Subcutaneous adipose tissue (tissue), 4 donors: ENCODE results near the gene TPP2. TPM values are rescaled to one million over a fixed set of nuclear protein-coding genes. Genes with fewer than 3 reads are reported as not detected.

Experiments used
- CTCF ChIP-seq: fragments of 450-650 bp; IDR thresholded peaks from one replicate; pipeline ENCODE4 v1.5.1; 2016; ENCODE audit warnings: low read depth, mild to moderate bottlenecking, control low read depth, antibody characterized with exemption, moderate library complexity
- total RNA-seq, 4 donors: library from RNA; depleted of rRNA; stranded (reverse); fragments of >200 nt; gene quantifications; one replicate each; pipeline ENCODE4 v1.1.0, GENCODE V29; 2016

The TPP2 gene
- total RNA-seq, 4 donors from 2014 or later = 30.9 to 55.6 (median 46.0) TPM

- TF ChIP-seq CTCF = no peak
These were observed 101.3 kb downstream of the TPP2 start for GRCh38 chr13:102697929-102698648.

GRCh38 chr13:102698649-102698980 lies 101.8 kb downstream of the TPP2 start:
- TF ChIP-seq CTCF = no peak

- TF ChIP-seq CTCF = no peak
These were observed 102.7 kb downstream of the TPP2 start for GRCh38 chr13:102699504-102699903.

GRCh38 chr13:102700088-102701031 lies 103.6 kb downstream of the TPP2 start:
- TF ChIP-seq CTCF = no peak

DNA sequence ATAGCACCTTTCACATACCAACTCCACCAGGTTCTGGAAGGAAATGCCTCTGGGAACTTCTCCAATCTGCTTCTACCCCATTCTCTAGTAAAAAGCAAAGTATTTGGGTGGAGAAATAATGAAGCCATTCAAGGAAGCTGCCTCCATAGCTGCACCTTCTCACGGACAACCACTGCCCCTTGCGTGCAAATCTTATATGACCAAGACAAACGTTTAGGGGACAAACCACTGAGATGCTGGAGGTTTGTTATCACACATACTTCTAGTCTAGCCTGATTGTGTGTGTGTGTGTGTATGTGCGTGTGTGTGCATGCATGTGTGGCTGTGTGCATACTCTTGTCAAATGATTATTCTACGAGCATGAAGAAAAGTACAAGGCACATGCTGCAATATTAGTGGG lies 104.5 kb downstream of the TPP2 start:
- TF ChIP-seq CTCF = no peak

- TF ChIP-seq CTCF = no peak
These were observed 106.4 kb downstream of the TPP2 start for GRCh38 chr13:102702965-102703725.

DNA sequence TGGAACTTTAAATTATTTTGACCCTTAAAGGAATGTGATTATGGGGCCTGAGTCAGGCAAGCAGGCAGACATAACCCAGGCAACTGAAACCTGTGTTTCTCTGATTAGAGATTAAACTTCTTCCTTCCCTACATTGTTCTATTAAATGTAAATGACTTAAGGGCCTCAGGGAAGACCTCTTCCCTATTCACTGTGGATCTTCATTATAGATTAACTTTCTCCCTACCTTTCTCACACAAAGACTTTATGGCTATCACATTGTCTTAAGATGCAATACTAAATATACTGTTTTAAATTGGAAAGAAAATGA lies 106.9 kb downstream of the TPP2 start:
- no peak for TF ChIP-seq CTCF
